WI38 (cell line): Measurements from ENCODE around the gene SFT2D1.

Experiments used
- H3K4me3 ChIP-seq: 2 replicates; pipeline ENCODE4 v1.5.1; 2011; ENCODE audit warnings: low read depth, mild to moderate bottlenecking, control low read depth, low read length
- TF ChIP-seq, protein P1 (sequence below): IDR thresholded peaks from 2 replicates; pipeline ENCODE4 v1.5.1; 2012; ENCODE audit warnings: low read depth, mild to moderate bottlenecking, control low read depth, low read length

The SFT2D1 gene

DNA sequence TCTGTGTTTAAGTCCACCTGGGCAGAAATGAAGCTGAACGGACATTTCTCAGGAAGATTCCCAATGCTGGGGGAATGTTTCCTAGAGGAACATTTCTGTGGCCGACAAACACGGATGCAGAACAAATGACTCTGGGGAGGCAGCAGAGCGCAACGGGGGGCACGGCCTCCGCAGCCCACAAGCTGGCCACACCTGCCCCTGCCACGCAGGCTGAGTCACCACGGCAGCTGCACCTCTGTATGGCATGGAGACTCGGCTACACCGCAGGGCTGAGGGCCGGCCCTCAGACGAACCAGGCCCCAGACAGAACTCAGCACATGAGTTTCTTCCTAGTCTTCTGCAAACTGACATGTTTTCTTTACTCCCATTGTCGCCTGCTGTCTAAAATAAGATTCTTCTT, 24.1 kb downstream of the SFT2D1 start:
- no peak overlapping the region for H3K4me3 ChIP-seq
- TF ChIP-seq, protein P1, sequence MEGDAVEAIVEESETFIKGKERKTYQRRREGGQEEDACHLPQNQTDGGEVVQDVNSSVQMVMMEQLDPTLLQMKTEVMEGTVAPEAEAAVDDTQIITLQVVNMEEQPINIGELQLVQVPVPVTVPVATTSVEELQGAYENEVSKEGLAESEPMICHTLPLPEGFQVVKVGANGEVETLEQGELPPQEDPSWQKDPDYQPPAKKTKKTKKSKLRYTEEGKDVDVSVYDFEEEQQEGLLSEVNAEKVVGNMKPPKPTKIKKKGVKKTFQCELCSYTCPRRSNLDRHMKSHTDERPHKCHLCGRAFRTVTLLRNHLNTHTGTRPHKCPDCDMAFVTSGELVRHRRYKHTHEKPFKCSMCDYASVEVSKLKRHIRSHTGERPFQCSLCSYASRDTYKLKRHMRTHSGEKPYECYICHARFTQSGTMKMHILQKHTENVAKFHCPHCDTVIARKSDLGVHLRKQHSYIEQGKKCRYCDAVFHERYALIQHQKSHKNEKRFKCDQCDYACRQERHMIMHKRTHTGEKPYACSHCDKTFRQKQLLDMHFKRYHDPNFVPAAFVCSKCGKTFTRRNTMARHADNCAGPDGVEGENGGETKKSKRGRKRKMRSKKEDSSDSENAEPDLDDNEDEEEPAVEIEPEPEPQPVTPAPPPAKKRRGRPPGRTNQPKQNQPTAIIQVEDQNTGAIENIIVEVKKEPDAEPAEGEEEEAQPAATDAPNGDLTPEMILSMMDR = no peak

DNA sequence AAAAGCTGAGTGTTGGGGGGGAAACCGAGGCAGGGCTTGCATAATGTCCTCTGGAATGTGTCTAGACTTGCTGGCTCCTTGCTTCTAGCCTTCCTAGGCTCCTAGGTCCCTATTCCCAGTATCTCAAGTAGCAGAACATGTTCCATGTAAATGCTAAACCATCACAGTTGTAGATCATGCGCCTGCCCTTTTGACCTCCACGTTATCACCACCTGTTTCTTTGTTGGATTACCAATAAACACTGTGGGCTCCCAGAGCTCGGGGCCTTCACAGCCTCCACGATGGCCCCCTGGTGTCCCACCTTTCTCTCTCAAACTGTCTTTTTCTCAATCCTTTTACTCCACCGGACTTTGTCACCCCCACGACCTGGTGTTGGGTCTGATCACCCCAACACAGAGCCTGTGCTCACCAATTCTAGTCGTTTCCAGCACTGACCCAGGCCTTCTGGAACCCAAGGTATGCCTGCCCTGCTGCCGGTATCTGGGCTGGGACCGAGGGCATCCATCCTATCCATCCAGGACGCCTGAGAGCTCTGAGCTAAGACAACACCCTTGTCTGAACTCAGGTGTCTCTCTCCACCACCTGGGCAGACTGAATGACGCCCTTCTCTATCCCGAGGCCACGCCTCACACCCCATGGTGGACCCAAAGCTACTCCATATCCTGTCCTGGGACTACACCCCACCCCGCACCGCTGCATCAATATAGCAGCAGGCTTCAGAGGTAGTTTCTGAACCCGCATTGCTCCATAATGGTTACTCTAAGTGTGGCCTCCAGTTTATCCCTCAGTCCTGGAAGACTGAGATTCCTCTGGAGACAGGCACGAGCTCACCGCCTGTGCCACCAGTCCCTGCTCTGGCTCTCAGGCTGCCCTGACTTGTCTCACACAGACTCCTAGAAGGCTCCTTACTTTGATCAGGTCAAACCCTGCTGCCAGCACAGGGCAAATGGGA, 24.8 kb downstream of the SFT2D1 start:
- no peak overlapping the region for H3K4me3 ChIP-seq
- TF ChIP-seq, protein P1 = no peak

DNA sequence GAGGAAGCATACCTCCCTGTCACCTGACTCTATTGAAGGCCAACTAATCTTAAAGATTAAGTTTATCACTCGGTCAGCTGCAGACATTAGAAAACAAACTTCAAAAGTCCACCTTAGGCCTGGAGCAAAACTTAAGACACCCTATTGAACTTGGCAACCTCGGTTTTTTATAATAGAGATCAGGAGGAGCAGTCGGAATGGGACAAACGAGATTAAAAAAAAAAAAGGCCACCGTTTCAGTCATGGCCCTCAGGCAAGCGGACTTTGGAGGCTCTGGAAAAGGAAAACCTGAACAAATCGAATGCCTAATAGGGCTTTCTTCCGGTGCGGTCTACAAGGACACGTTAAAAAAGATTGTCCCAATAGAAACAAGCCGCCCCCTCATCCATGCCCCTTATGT, 26.9 kb downstream of the SFT2D1 start:
- TF ChIP-seq, protein P1 = no peak

DNA sequence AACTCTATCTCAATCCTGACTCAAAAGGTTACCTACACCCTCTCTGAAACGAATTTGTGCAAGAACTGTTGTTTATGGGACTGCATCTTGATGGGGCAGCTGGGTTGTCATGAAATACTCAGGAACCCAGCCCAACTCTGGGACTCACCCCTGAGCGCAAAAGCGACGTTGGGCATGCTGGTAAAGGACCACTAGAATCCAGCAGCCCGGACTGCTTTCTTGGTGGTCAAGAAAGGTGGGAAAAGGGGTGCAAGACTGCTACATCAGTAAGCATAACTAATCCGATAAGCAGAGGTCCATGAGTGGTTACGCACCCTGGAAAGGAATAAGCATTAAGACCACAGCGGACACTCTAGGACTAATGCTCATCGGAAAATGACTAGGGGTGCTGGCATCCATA, 27.9 kb downstream of the SFT2D1 start:
- TF ChIP-seq, protein P1 = no peak
- H3K4me3 ChIP-seq = no peak overlapping the region

More for the DNA sequence above, 26.9 kb downstream of the SFT2D1 start:
- H3K4me3 ChIP-seq = no peak overlapping the region

DNA sequence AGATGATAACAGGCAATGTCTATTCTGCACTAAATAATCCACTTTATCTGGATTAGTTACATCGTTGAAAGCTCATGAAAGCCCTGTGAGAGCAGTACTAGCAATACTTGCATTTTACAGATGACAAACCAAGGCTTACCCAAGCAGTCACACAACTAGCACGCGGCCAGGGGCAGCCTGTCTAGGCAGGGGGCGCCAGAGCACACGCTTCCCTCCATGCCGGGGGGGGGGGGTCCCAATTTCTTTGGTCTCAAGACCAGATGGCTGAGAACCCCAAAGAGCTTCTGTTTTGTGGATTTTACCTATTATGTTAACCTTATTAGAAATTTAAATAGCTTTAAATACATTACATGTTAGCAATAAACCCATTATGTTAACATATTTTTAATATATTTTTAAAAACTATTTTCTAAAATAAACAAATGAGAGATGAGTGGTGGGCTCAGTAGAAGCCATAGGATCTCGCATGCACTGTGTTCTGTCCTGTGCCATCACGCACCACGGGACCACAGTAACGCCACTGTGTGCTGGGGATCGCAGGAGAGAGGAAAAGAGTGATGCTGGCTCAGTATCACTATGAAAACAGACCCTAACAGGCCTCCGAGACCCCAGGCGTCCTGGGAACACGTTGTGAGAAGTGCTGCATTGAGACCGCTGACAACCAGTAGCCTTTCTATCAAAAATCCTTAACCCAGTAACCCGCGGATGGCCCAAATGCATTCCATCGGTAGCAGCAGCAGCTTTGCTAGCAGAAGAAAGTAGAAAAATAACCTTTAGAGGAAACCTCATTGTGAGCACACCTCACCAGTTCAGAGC, 28.9 kb downstream of the SFT2D1 start:
- TF ChIP-seq, protein P1 = peak; percentile 70
- H3K4me3 ChIP-seq = no peak overlapping the region

DNA sequence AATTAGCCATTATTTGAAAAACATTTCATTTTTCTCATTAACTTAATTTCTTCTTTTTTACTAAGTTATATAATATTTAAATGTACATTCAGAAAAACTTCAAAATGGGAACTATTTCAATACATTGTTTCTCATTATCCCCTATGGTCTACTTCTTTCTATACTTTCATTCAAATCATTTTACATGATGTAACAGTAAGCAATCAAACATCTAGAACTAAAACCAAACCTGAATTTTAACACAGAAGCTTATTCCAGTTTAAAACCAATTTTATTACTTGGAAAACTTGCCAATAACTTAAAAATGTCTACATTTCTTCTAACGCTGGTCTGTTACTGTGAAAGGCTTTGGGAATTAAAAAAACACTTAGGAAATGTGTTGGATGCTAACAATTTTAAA, 29.5 kb downstream of the SFT2D1 start:
- H3K4me3 ChIP-seq = no peak overlapping the region
- TF ChIP-seq, protein P1 = no peak
